SK-N-SH (cell line): ENCODE data around the gene CFAP100. TPM values are rescaled to one million over a fixed set of nuclear protein-coding genes. Genes with fewer than 3 reads are reported as not detected.

Source experiments
- CTCF ChIA-PET: fragments of 300-600, 350-600 bp; formaldehyde crosslinking; extraction: SDS; loops from one replicate; lab custom pipeline; 2021; lab: Yijun Ruan, JAX
- POLR2A ChIA-PET: fragments of 350-600 bp; sonication (Branson Sonifier 250); formaldehyde crosslinking; extraction: SDS; loops from one replicate; lab custom pipeline; 2020; ENCODE audit warnings: antibody characterized with exemption, inconsistent platforms; lab: Yijun Ruan, JAX
- DNase-seq: peaks from one replicate; pipeline ENCODE4 v3.0.0; 2012
- H2AFZ ChIP-seq: fragments of 200-600 bp; sonication (generic); 2 replicates; pipeline ENCODE4 v1.8.1; 2016; ENCODE audit warnings: antibody characterized with exemption, mild to moderate bottlenecking, low read depth
- H3F3A ChIP-seq: fragments of 200-600 bp; sonication (generic); replicated peaks from 2 replicates; pipeline ENCODE3; 2016; ENCODE audit warnings: antibody characterized with exemption, mild to moderate bottlenecking; ENCODE audit not compliant: insufficient read depth
- H3K27ac ChIP-seq, 2 experiments: fragments of 200-500 bp in 1 of 2; fragments of 200-600 bp in 1 of 2; sonication (Bioruptor generic) in 1 of 2; sonication (generic), shearing (Covaris generic) in 1 of 2; 2 replicates each; pipeline versions ENCODE4 v1.5.1 to v1.6.1; 2014 to 2016; ENCODE audit warnings: low read depth in 2 of 2, inconsistent platforms in 1 of 2, low read length in 1 of 2, mild to moderate bottlenecking in 1 of 2, mixed read lengths in 1 of 2
- H3K27me3 ChIP-seq: fragments of 200-600 bp; sonication (generic), shearing (Covaris generic); 2 replicates; pipeline ENCODE4 v1.6.1; 2016; ENCODE audit warnings: mixed run types; ENCODE audit not compliant: insufficient read depth
- H3K36me3 ChIP-seq, 2 experiments: fragments of 200-500 bp in 1 of 2; fragments of 200-600 bp in 1 of 2; sonication (Bioruptor generic) in 1 of 2; sonication (generic) in 1 of 2; replicated peaks in 1 of 2; 2 replicates each; pipeline versions ENCODE3 to v1.5.1; 2014 to 2016; ENCODE audit warnings: low read length in 1 of 2, mild to moderate bottlenecking in 1 of 2; ENCODE audit not compliant: insufficient read depth in 2 of 2, control insufficient read depth in 1 of 2
- H3K4me1 ChIP-seq, 2 experiments: fragments of 200-500 bp in 1 of 2; fragments of 200-600 bp in 1 of 2; sonication (Bioruptor generic) in 1 of 2; sonication (generic), shearing (Covaris generic) in 1 of 2; 2 replicates each; pipeline versions ENCODE4 v1.5.1 to v1.6.1; 2014 to 2016; ENCODE audit warnings: low read depth in 1 of 2, low read length in 1 of 2, mixed run types in 1 of 2; ENCODE audit not compliant: insufficient read depth in 2 of 2, control insufficient read depth in 1 of 2
- H3K4me2 ChIP-seq: fragments of 200-600 bp; sonication (generic), shearing (Covaris generic); 2 replicates; pipeline ENCODE4 v1.6.1; 2017; ENCODE audit warnings: mixed run types
- H3K4me3 ChIP-seq, 2 experiments: fragments of 200-500 bp in 1 of 2; fragments of 200-600 bp in 1 of 2; sonication (Bioruptor generic) in 1 of 2; sonication (generic), shearing (Covaris generic) in 1 of 2; 2 replicates each; pipeline versions ENCODE4 v1.5.1 to v1.8.1; 2014 to 2016; ENCODE audit warnings: low read depth in 2 of 2, inconsistent platforms in 1 of 2, low read length in 1 of 2, mild to moderate bottlenecking in 1 of 2, mixed read lengths in 1 of 2, moderate library complexity in 1 of 2
- H3K79me2 ChIP-seq: fragments of 200-600 bp; sonication (generic); 2 replicates; pipeline ENCODE4 v1.8.1; 2017; ENCODE audit warnings: mild to moderate bottlenecking; ENCODE audit not compliant: insufficient read depth
- H3K9ac ChIP-seq: fragments of 200-600 bp; sonication (generic); 2 replicates; pipeline ENCODE4 v1.6.1; 2017; ENCODE audit warnings: mixed run types
- H3K9me2 ChIP-seq: fragments of 200-600 bp; sonication (generic); 2 replicates; pipeline ENCODE4 v1.6.1; 2017; ENCODE audit warnings: mixed run types
- H3K9me3 ChIP-seq: fragments of 200-600 bp; sonication (generic); 2 replicates; pipeline ENCODE4 v1.6.1; 2017; ENCODE audit warnings: mixed run types, mild to moderate bottlenecking, moderate library complexity
- H4K20me1 ChIP-seq: fragments of 200-600 bp; sonication (generic); 2 replicates; pipeline ENCODE4 v1.6.1; 2017; ENCODE audit warnings: mild to moderate bottlenecking, mixed run types; ENCODE audit not compliant: insufficient read depth
- CTCF ChIP-seq: fragments of 200-600 bp; sonication (generic); IDR thresholded peaks from 2 replicates; pipeline ENCODE4 v1.6.1; 2017; ENCODE audit warnings: antibody characterized with exemption, mild to moderate bottlenecking, moderate library complexity
- ELF1 ChIP-seq: IDR thresholded peaks from 2 replicates; pipeline ENCODE4 v1.4.0; 2012
- EP300 ChIP-seq, 2 experiments: IDR thresholded peaks; 2 replicates each; pipeline versions ENCODE4 v1.4.0 to v1.6.1; 2012; ENCODE audit warnings: borderline replicate concordance in 1 of 2, low read depth in 1 of 2, low read length in 1 of 2
- FOXM1 ChIP-seq: IDR thresholded peaks from 2 replicates; pipeline ENCODE4 v1.4.0; 2012; ENCODE audit warnings: low read depth, mild to moderate bottlenecking
- GABPA ChIP-seq: IDR thresholded peaks from 2 replicates; pipeline ENCODE4 v1.4.0; 2012; ENCODE audit warnings: low read depth, mild to moderate bottlenecking
- JUND ChIP-seq: IDR thresholded peaks from 2 replicates; pipeline ENCODE4 v1.4.0; 2012
- MEF2A ChIP-seq: IDR thresholded peaks from 2 replicates; pipeline ENCODE4 v1.4.0; 2012; ENCODE audit warnings: low read depth, borderline replicate concordance
- NRF1 ChIP-seq: IDR thresholded peaks from 2 replicates; pipeline ENCODE4 v1.6.1; 2012; ENCODE audit warnings: low read depth, mild to moderate bottlenecking, low read length
- POLR2AphosphoS5 ChIP-seq: IDR thresholded peaks from 2 replicates; pipeline ENCODE4 v1.6.1; 2012; ENCODE audit warnings: low read depth, low read length
- RAD21 ChIP-seq: IDR thresholded peaks from 2 replicates; pipeline ENCODE4 v1.6.1; 2012; ENCODE audit warnings: mild to moderate bottlenecking, low read length
- TAF1 ChIP-seq: IDR thresholded peaks from 2 replicates; pipeline ENCODE4 v1.6.1; 2012; ENCODE audit warnings: low read depth, mild to moderate bottlenecking, low read length, moderate library complexity, borderline replicate concordance
- TCF12 ChIP-seq: IDR thresholded peaks from 2 replicates; pipeline ENCODE4 v1.4.0; 2012
- TEAD4 ChIP-seq: IDR thresholded peaks from 2 replicates; pipeline ENCODE4 v1.4.0; 2012; ENCODE audit warnings: mild to moderate bottlenecking, borderline replicate concordance; ENCODE audit not compliant: insufficient read depth
- USF1 ChIP-seq: IDR thresholded peaks from 2 replicates; pipeline ENCODE4 v1.4.0; 2012; ENCODE audit warnings: low read depth, borderline replicate concordance
- WGBS: methylation state at CpG from one replicate; pipeline ENCODE4 v1.1.6; 2017; ENCODE audit warnings: low lambda C conversion rate; 5-methylcytosine and 5-hydroxymethylcytosine counted together
- polyA plus RNA-seq, 3 experiments: library from polyadenylated mRNA; depleted of rRNA; stranded (reverse); fragments of >200 nt; gene quantifications; 2 replicates each; pipeline ENCODE4 v1.2.3, GENCODE V29; 2012
- TF ChIP-seq, protein P1 (sequence below): IDR thresholded peaks from 2 replicates; pipeline ENCODE4 v1.4.0; 2012; ENCODE audit warnings: low read depth, borderline replicate concordance

CFAP100 gene
- polyA plus RNA-seq, 1 of the 3 experiments (the other 2 are of a cell fraction): not detected

DNA sequence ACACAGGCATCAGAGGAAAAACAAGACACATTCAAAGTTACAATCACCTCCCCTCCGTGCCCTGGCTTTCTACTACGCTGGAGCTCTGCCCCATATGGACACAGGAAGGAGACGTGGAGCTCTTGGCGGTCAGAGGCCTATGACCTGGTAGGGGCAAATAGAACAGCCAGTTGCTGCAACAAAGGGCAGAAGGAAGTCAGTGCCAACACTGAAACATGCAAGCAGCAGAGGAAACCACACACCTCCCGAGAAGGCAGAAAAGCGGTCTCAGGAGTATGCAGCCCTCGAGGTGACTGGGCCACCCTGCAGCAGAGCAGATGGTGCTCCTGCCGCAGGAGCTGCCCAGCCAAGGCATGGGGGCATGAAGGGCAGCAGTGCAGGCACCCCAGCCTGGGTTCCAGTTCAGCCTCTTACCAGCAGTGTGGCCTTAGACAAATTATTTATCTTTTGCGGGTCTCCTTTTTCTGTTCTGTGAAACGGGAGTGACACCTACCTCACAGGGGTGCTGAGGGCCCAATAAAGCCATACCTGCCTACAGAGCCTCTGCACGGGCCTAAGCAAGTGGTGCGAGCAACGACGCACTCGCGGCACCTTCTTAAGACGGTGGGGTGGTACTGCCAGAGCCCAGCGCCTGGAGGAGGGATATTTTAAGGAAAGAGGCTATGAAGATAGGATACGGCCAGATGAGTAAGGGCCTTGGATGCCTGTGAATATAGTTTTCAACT is 72.3 kb downstream of the CFAP100 start:
- peaks cover 36 to 96% of the 10 kb centered on the region in 2 experiments for H3K36me3 ChIP-seq
- H3K9ac ChIP-seq: no peak overlapping the region
- ChIA-PET POLR2A (no interaction called here), CTCF (interaction anchor here (1.0 to 4.1 kb wide), 2 partner anchors 8 to 20 kb away, joined by 3 to 20 read pairs; partner anchors contain the start of gene ZXDC)
- H3K9me2 ChIP-seq: no peaks in the 10 kb centered on the region
- no peaks in the 10 kb centered on the region for H3F3A ChIP-seq
- no peak for TF ChIP-seq FOXM1
- TF ChIP-seq ELF1: no peak
- TF ChIP-seq GABPA: no peak
- TF ChIP-seq TCF12: no peak
- TF ChIP-seq TAF1: no peak
- TF ChIP-seq, protein P1, sequence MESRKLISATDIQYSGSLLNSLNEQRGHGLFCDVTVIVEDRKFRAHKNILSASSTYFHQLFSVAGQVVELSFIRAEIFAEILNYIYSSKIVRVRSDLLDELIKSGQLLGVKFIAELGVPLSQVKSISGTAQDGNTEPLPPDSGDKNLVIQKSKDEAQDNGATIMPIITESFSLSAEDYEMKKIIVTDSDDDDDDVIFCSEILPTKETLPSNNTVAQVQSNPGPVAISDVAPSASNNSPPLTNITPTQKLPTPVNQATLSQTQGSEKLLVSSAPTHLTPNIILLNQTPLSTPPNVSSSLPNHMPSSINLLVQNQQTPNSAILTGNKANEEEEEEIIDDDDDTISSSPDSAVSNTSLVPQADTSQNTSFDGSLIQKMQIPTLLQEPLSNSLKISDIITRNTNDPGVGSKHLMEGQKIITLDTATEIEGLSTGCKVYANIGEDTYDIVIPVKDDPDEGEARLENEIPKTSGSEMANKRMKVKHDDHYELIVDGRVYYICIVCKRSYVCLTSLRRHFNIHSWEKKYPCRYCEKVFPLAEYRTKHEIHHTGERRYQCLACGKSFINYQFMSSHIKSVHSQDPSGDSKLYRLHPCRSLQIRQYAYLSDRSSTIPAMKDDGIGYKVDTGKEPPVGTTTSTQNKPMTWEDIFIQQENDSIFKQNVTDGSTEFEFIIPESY: no peak
- no peak for TF ChIP-seq JUND
- TF ChIP-seq RAD21: no peak
- no peak for TF ChIP-seq TEAD4
- no peak for TF ChIP-seq EP300 (IDR thresholded peaks at IDR 0.05; ENCODE audit: borderline replicate concordance in 1 of 2, low read depth in 1 of 2, low read length in 1 of 2)
- TF ChIP-seq CTCF: no peak
- no peak for TF ChIP-seq NRF1
- no peak for TF ChIP-seq POLR2AphosphoS5
- no peak for TF ChIP-seq USF1
- TF ChIP-seq MEF2A: no peak
- H3K9me3 ChIP-seq: no peaks in the 10 kb centered on the region
- no peak for DNase-seq
- H2AFZ ChIP-seq: no peak overlapping the region
- no peak overlapping the region for H3K4me2 ChIP-seq
- H3K79me2 ChIP-seq: peaks cover 48% of the 10 kb centered on the region
- H3K4me3 ChIP-seq: no peak overlapping the region
- H3K27me3 ChIP-seq: no peaks in the 10 kb centered on the region
- no peak overlapping the region for H3K27ac ChIP-seq
- H3K4me1 ChIP-seq: peaks cover 2% of the 10 kb centered on the region in 2 experiments; a peak in 3 of 4 replicates
- WGBS: 90% methylated on average over 19 of the region's 19 CpGs
- H4K20me1 ChIP-seq: peaks cover 21% of the 10 kb centered on the region
